ENCODE measurements around the gene YWHAH. TPM values are rescaled to one million over a fixed set of nuclear protein-coding genes. Genes with fewer than 3 reads are reported as not detected.

Gene YWHAH
- total RNA-seq, 2 experiments from 2014 or later: 24.4 to 26.1 TPM

DNA sequence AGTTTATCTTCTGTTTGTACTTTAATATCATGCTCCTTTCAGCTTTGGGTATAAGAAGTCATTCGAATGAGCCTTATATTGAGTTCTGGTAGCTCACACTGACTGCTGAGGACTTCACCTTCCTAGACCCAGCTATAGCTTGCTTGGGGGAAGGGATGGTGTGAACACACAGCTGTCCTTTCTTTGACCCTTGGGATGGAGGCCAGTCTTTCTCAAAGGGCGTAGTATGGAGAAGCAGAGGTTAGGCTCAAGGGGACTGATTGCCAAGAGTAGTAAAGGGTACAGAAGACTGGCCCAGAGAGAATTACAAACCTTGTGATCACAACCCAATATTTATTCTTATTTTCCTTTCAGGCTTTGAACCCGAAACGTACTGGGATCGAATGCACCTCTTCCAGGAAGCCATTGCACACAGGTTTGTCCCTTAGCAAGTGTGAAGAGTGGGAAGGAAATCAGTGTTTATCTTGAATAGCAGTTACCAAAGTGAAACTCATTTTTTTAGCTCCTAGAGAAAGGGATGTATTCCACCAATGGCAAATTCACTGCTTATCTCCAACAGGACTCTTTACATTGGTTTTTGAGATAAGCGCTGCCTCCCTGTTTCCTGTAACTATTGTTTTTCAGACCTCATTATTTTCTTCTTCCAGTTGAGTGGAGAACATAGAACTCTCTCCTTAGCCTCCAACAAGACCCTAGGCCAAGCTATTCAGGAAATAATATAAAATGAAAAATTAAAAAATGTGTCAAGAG, 42.8 kb upstream of the YWHAH start:
- no peaks in the 10 kb centered on the region for H3K27me3 ChIP-seq (ENCODE audit: control insufficient read depth in 1 of 2, insufficient read depth in 2 of 2, low read length in 2 of 2)
- H3K4me1 ChIP-seq (ENCODE audit: insufficient read depth, low read length): no peaks in the 10 kb centered on the region
- TF ChIP-seq, protein P1, sequence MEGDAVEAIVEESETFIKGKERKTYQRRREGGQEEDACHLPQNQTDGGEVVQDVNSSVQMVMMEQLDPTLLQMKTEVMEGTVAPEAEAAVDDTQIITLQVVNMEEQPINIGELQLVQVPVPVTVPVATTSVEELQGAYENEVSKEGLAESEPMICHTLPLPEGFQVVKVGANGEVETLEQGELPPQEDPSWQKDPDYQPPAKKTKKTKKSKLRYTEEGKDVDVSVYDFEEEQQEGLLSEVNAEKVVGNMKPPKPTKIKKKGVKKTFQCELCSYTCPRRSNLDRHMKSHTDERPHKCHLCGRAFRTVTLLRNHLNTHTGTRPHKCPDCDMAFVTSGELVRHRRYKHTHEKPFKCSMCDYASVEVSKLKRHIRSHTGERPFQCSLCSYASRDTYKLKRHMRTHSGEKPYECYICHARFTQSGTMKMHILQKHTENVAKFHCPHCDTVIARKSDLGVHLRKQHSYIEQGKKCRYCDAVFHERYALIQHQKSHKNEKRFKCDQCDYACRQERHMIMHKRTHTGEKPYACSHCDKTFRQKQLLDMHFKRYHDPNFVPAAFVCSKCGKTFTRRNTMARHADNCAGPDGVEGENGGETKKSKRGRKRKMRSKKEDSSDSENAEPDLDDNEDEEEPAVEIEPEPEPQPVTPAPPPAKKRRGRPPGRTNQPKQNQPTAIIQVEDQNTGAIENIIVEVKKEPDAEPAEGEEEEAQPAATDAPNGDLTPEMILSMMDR (IDR thresholded peaks at IDR 0.05): no peak
- H3K36me3 Mint-ChIP-seq (ENCODE audit: low read depth): peaks cover 58% of the 10 kb centered on the region
- no peaks in the 10 kb centered on the region for H3K4me1 Mint-ChIP-seq (ENCODE audit: low read depth)
- no peaks in the 10 kb centered on the region for H3K9me3 ChIP-seq (ENCODE audit: control insufficient read depth in 1 of 2, insufficient read depth in 1 of 2, low read length in 2 of 2)
- ChIA-PET CTCF (interaction anchor here (0.6 to 1.3 kb wide), 2 partner anchors 69 to 1868 kb away, joined by 3 read pairs; no protein-coding TSS in a partner anchor), POLR2A (interaction anchor here (0.6 kb wide), 1 partner anchor 790 kb away, joined by 4 read pairs; no protein-coding TSS in a partner anchor)
- H3K36me3 ChIP-seq (ENCODE audit: insufficient read depth, low read length): peaks cover 44% of the 10 kb centered on the region
- no peak overlapping the region for H3K4me3 Mint-ChIP-seq
- no peaks in the 10 kb centered on the region for H3K27me3 Mint-ChIP-seq
- H3K27ac ChIP-seq (ENCODE audit: low read depth in 1 of 2, low read length in 2 of 2): no peak overlapping the region
- no peak overlapping the region for H3K4me3 ChIP-seq (ENCODE audit: low read length)
- intact Hi-C loops (cut with DNase I, micrococcal nuclease): no loop called here
- DNase-seq: no peak
- ATAC-seq (ENCODE audit: poor library complexity): no peak
- H3K27ac Mint-ChIP-seq: no peak overlapping the region
- no peaks in the 10 kb centered on the region for H3K9me3 Mint-ChIP-seq

DNA sequence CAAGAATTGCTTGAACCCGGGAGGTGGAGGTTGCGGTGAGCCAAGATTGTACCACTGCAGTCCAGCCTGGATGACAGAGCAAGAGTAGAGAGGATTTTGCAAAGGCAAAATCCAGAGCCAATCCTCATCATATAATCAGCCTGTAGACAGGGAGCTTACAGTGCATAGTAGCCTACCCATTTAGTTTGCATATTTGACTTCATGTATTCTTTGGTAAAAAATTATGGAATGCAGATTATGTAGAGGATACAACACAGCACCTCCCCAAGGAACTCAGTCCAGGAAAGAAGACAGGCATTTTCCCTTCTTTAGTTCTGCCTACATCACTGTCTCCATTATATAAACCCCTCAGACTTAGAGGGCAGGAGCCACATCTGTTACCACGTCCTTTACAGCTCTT, 39.7 kb upstream of the YWHAH start:
- Mint-ChIP-seq H3K27me3 (no peaks in the 10 kb centered on the region), H3K36me3 (ENCODE audit: low read depth) (peaks cover 57% of the 10 kb centered on the region)
- intact Hi-C loops (cut with DNase I, micrococcal nuclease): no loop called here

DNA sequence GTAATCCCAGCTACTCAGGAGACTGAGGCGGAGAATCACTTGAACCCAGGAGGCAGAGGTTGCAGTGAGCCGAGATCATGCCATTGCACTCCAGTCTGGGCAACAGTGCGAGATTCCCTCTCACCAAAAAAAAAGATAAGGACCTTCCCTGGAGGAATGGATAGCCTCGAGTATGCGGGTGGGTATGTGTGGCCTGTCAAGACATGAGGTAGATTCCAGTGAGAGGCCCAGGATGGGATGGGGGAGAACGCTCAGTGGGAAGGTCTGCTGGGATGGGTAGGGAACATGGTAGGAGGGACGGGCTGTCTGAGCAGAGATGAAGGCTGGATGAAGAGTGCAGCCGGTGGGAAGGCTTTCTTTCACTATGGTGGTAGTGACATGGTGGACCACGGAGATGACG, 39.0 kb upstream of the YWHAH start:
- H3K4me1 ChIP-seq (ENCODE audit: insufficient read depth, low read length): no peaks in the 10 kb centered on the region
- no peak overlapping the region for H3K4me3 ChIP-seq (ENCODE audit: low read length)
- no peaks in the 10 kb centered on the region for H3K9me3 Mint-ChIP-seq
- ChIA-PET POLR2A (no interaction called here), CTCF (no interaction called here)
- no peak for DNase-seq
- no peak for ATAC-seq (ENCODE audit: poor library complexity)
- no peak overlapping the region for H3K27ac ChIP-seq (ENCODE audit: low read depth in 1 of 2, low read length in 2 of 2)
- no peaks in the 10 kb centered on the region for H3K9me3 ChIP-seq (ENCODE audit: control insufficient read depth in 1 of 2, insufficient read depth in 1 of 2, low read length in 2 of 2)
- H3K27me3 ChIP-seq (ENCODE audit: control insufficient read depth in 1 of 2, insufficient read depth in 2 of 2, low read length in 2 of 2): no peaks in the 10 kb centered on the region
- H3K27ac Mint-ChIP-seq: no peak overlapping the region
- no peak overlapping the region for H3K4me3 Mint-ChIP-seq
- intact Hi-C loops (cut with DNase I, micrococcal nuclease): no loop called here
- H3K36me3 ChIP-seq (ENCODE audit: insufficient read depth, low read length): peaks cover 26% of the 10 kb centered on the region
- TF ChIP-seq, protein P1 (IDR thresholded peaks at IDR 0.05): no peak
- peaks cover 60% of the 10 kb centered on the region for H3K36me3 Mint-ChIP-seq (ENCODE audit: low read depth)
- H3K4me1 Mint-ChIP-seq (ENCODE audit: low read depth): no peaks in the 10 kb centered on the region
- no peaks in the 10 kb centered on the region for H3K27me3 Mint-ChIP-seq

More for the DNA sequence above, 39.7 kb upstream of the YWHAH start:
- ATAC-seq (ENCODE audit: poor library complexity): no peak
- DNase-seq: no peak
- Mint-ChIP-seq H3K27ac (no peak overlapping the region), H3K9me3 (no peaks in the 10 kb centered on the region), H3K4me1 (ENCODE audit: low read depth) (no peaks in the 10 kb centered on the region), H3K4me3 (no peak overlapping the region)
- TF ChIP-seq, protein P1 (IDR thresholded peaks at IDR 0.05): no peak
- Histone ChIP-seq H3K27ac (ENCODE audit: low read depth in 1 of 2, low read length in 2 of 2) (no peak overlapping the region), H3K4me3 (ENCODE audit: low read length) (no peak overlapping the region), H3K36me3 (ENCODE audit: insufficient read depth, low read length) (peaks cover 26% of the 10 kb centered on the region), H3K4me1 (ENCODE audit: insufficient read depth, low read length) (no peaks in the 10 kb centered on the region), H3K9me3 (ENCODE audit: control insufficient read depth in 1 of 2, insufficient read depth in 1 of 2, low read length in 2 of 2) (no peaks in the 10 kb centered on the region), H3K27me3 (ENCODE audit: control insufficient read depth in 1 of 2, insufficient read depth in 2 of 2, low read length in 2 of 2) (no peaks in the 10 kb centered on the region)
- POLR2A ChIA-PET: no interaction called here
- CTCF ChIA-PET: no interaction called here

All from CD4-positive, alpha-beta T cell (primary cell).